H9 (cell line): ENCODE measurements around the gene PNPLA1. TPM values are rescaled to one million over a fixed set of nuclear protein-coding genes. Genes with fewer than 3 reads are reported as not detected.
"Not testable (repeated sequence)": the region's sequence is repeated elsewhere in the genome, so short reads cannot be mapped to it uniquely, and the experiment has no call there.

Experiments
- DNase-seq: peaks from one replicate; pipeline ENCODE4 v3.0.0-alpha.2; 2017
- H2AFZ ChIP-seq: one replicate; pipeline ENCODE4 v1.6.1; 2013; ENCODE audit warnings: mild to moderate bottlenecking, low read length, control low read depth, moderate library complexity
- H2AK5ac ChIP-seq: 2 replicates; pipeline ENCODE4 v1.6.1; 2013; ENCODE audit warnings: low read length, control low read depth, mixed read lengths; ENCODE audit not compliant: insufficient read length
- H2BK120ac ChIP-seq: one replicate; pipeline ENCODE4 v1.6.1; 2013; ENCODE audit warnings: low read depth, mild to moderate bottlenecking, low read length, control low read depth, inconsistent platforms; ENCODE audit not compliant: poor library complexity, severe bottlenecking
- H2BK12ac ChIP-seq: 2 replicates; pipeline ENCODE4 v1.6.1; 2013; ENCODE audit warnings: low read length, control low read depth, mixed read lengths, low read depth; ENCODE audit not compliant: insufficient read length
- H2BK15ac ChIP-seq: 2 replicates; pipeline ENCODE4 v1.6.1; 2013; ENCODE audit warnings: low read depth, low read length, control low read depth
- H2BK20ac ChIP-seq: one replicate; pipeline ENCODE4 v1.6.1; 2013; ENCODE audit warnings: low read depth, mild to moderate bottlenecking, low read length, control low read depth, inconsistent platforms; ENCODE audit not compliant: poor library complexity, severe bottlenecking
- H2BK5ac ChIP-seq: 2 replicates; pipeline ENCODE4 v1.6.1; 2013; ENCODE audit warnings: low read length, control low read depth, mixed read lengths; ENCODE audit not compliant: insufficient read length
- H3K14ac ChIP-seq: 2 replicates; pipeline ENCODE4 v1.6.1; 2013; ENCODE audit warnings: low read length, control low read depth; ENCODE audit not compliant: insufficient read depth
- H3K18ac ChIP-seq: 2 replicates; pipeline ENCODE4 v1.6.1; 2013; ENCODE audit warnings: low read depth, mild to moderate bottlenecking, mixed read lengths, low read length, control low read depth; ENCODE audit not compliant: insufficient read length
- H3K23ac ChIP-seq: 2 replicates; pipeline ENCODE4 v1.6.1; 2013; ENCODE audit warnings: low read length, control low read depth, mixed read lengths, low read depth; ENCODE audit not compliant: insufficient read length
- H3K23me2 ChIP-seq: 2 replicates; pipeline ENCODE4 v1.6.1; 2013; ENCODE audit warnings: low read depth, mild to moderate bottlenecking, mixed read lengths, low read length, control low read depth; ENCODE audit not compliant: insufficient read length, poor library complexity, severe bottlenecking
- H3K27ac ChIP-seq: 2 replicates; pipeline ENCODE4 v1.5.1; 2013; ENCODE audit warnings: low read length, control low read depth, mixed read lengths, low read depth; ENCODE audit not compliant: insufficient read length
- H3K27me3 ChIP-seq: 2 replicates; pipeline ENCODE4 v1.6.1; 2013; ENCODE audit warnings: low read length, control low read depth, inconsistent platforms; ENCODE audit not compliant: insufficient read depth
- H3K4ac ChIP-seq: 2 replicates; pipeline ENCODE4 v1.6.1; 2013; ENCODE audit warnings: low read depth, mild to moderate bottlenecking, control low read depth, inconsistent platforms, low read length, moderate library complexity
- H3K4me1 ChIP-seq: 2 replicates; pipeline ENCODE4 v1.6.1; 2013; ENCODE audit warnings: low read length, control low read depth, inconsistent platforms; ENCODE audit not compliant: insufficient read depth
- H3K4me2 ChIP-seq: 2 replicates; pipeline ENCODE4 v1.6.1; 2013; ENCODE audit warnings: low read length, control low read depth, mixed read lengths; ENCODE audit not compliant: insufficient read length, insufficient read depth
- H3K56ac ChIP-seq: 2 replicates; pipeline ENCODE4 v1.6.1; 2013; ENCODE audit warnings: low read depth, mild to moderate bottlenecking, mixed read lengths, low read length, control low read depth; ENCODE audit not compliant: insufficient read length
- H3K79me1 ChIP-seq: 2 replicates; pipeline ENCODE4 v1.6.1; 2013; ENCODE audit warnings: low read depth, mild to moderate bottlenecking, moderate library complexity, low read length, control low read depth, inconsistent platforms; ENCODE audit not compliant: insufficient read depth, poor library complexity, severe bottlenecking
- H3K79me2 ChIP-seq: 2 replicates; pipeline ENCODE4 v1.6.1; 2013; ENCODE audit warnings: low read length, control low read depth, inconsistent platforms; ENCODE audit not compliant: insufficient read depth
- H3K9ac ChIP-seq: 2 replicates; pipeline ENCODE4 v1.6.1; 2013; ENCODE audit warnings: low read length, control low read depth, mixed read lengths; ENCODE audit not compliant: insufficient read length; ENCODE audit errors: extremely low read depth
- H3K9me3 ChIP-seq: one replicate; pipeline ENCODE4 v1.6.1; 2013; ENCODE audit warnings: low read depth, low read length, inconsistent platforms; ENCODE audit not compliant: control insufficient read depth
- H3T11ph ChIP-seq: one replicate; pipeline ENCODE4 v1.6.1; 2013; ENCODE audit warnings: mild to moderate bottlenecking, low read length, control low read depth, inconsistent platforms
- H4K20me1 ChIP-seq: one replicate; pipeline ENCODE4 v1.6.1; 2013; ENCODE audit not compliant: control insufficient read depth, insufficient read length, insufficient read depth
- H4K5ac ChIP-seq: 2 replicates; pipeline ENCODE4 v1.6.1; 2013; ENCODE audit warnings: low read depth, mild to moderate bottlenecking, mixed read lengths, low read length, control low read depth; ENCODE audit not compliant: insufficient read length
- H4K8ac ChIP-seq: replicated peaks from 2 replicates; pipeline ENCODE4 v1.6.1; 2013; ENCODE audit warnings: low read length, control low read depth, mixed read lengths, low read depth; ENCODE audit not compliant: insufficient read length
- H4K91ac ChIP-seq: 2 replicates; pipeline ENCODE4 v1.6.1; 2013; ENCODE audit warnings: low read depth, mild to moderate bottlenecking, moderate library complexity, mixed read lengths, low read length, control low read depth; ENCODE audit not compliant: insufficient read length
- H3K27ac Mint-ChIP-seq, 3 experiments: 2 replicates in 2 of 3; 3 replicates in 1 of 3; pipeline ENCODE4 v1.8.0; 2020 to 2021; ENCODE audit warnings: mixed read lengths in 3 of 3, mild to moderate bottlenecking in 1 of 3, moderate library complexity in 1 of 3
- H3K27me3 Mint-ChIP-seq: 2 replicates; pipeline ENCODE4 v1.8.0; 2021; ENCODE audit warnings: low read depth, mild to moderate bottlenecking, moderate library complexity, mixed read lengths
- H3K36me3 Mint-ChIP-seq, 3 experiments: 2 replicates in 2 of 3; 3 replicates in 1 of 3; pipeline ENCODE4 v1.8.0; 2020 to 2021; ENCODE audit warnings: low read depth in 3 of 3, mixed read lengths in 3 of 3; ENCODE audit not compliant: insufficient read depth in 1 of 3
- H3K4me1 Mint-ChIP-seq, 2 experiments: 2 replicates each; pipeline ENCODE4 v1.8.0; 2020; ENCODE audit warnings: mixed read lengths in 2 of 2
- H3K4me3 Mint-ChIP-seq, 2 experiments: 2 replicates in 1 of 2; 3 replicates in 1 of 2; pipeline ENCODE4 v1.8.0; 2020 to 2021; ENCODE audit warnings: mild to moderate bottlenecking in 2 of 2, mixed read lengths in 2 of 2, moderate library complexity in 1 of 2
- H3K9me3 Mint-ChIP-seq, 2 experiments: 2 replicates in 1 of 2; 3 replicates in 1 of 2; pipeline ENCODE4 v1.8.0; 2020; ENCODE audit warnings: mild to moderate bottlenecking in 2 of 2, mixed read lengths in 2 of 2, moderate library complexity in 1 of 2
- WGBS: extraction: QIAGEN DNeasy Blood & Tissue Kit; methylation state at CpG from one replicate; pipeline ENCODE4 v1.1.7; 2013; ENCODE audit warnings: missing lambda C conversion rate, low lambda C conversion rate, mixed read lengths; ENCODE audit not compliant: insufficient read length; ENCODE audit errors: extremely low coverage; 5-methylcytosine and 5-hydroxymethylcytosine counted together
- total RNA-seq: library from RNA; stranded (reverse); gene quantifications from 2 replicates; pipeline ENCODE4 v1.2.1, GENCODE V29; 2021
- TF ChIP-seq, protein P1 (sequence below): fragments of 200-600 bp; sonication (generic); conservative IDR thresholded peaks from 3 replicates; pipeline ENCODE4 v1.8.0; 2021; ENCODE audit warnings: antibody characterized with exemption, mild to moderate bottlenecking

Gene PNPLA1
- total RNA-seq, 1 experiment from 2014 or later: 0.09 TPM

DNA sequence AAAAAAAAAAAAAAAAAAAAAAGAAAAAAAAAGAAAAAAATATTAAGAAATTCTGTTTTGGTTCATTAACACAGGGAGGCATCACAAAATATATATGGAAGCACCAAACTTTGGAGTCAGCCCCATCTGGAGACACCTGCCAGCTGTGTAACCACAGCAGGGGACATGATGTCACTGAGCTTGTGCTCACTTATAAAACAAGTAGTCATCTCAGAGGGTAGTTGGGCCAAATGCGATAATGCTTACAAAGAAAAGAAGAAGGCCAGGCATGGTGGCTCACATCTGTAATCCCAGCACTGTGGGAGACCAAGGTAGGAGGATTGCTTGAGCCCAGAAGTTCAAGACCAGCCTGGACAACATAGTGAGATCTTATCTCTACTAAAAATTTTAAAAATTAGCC is 68.0 kb downstream of the PNPLA1 start:
- TF ChIP-seq, protein P1, sequence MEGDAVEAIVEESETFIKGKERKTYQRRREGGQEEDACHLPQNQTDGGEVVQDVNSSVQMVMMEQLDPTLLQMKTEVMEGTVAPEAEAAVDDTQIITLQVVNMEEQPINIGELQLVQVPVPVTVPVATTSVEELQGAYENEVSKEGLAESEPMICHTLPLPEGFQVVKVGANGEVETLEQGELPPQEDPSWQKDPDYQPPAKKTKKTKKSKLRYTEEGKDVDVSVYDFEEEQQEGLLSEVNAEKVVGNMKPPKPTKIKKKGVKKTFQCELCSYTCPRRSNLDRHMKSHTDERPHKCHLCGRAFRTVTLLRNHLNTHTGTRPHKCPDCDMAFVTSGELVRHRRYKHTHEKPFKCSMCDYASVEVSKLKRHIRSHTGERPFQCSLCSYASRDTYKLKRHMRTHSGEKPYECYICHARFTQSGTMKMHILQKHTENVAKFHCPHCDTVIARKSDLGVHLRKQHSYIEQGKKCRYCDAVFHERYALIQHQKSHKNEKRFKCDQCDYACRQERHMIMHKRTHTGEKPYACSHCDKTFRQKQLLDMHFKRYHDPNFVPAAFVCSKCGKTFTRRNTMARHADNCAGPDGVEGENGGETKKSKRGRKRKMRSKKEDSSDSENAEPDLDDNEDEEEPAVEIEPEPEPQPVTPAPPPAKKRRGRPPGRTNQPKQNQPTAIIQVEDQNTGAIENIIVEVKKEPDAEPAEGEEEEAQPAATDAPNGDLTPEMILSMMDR: no peak
- Mint-ChIP-seq H3K4me1 (peaks cover 15 to 21% of the 10 kb centered on the region in 2 experiments), H3K36me3 (no peaks in the 10 kb centered on the region), H3K27me3 (peaks cover 40% of the 10 kb centered on the region), H3K4me3 (no peak overlapping the region), H3K27ac (no peak overlapping the region; a peak in 1 of 7 replicates), H3K9me3 (no peaks in the 10 kb centered on the region; a peak in 1 of 5 replicates)
- H4K91ac ChIP-seq: no peak overlapping the region
- H3K27me3 ChIP-seq: no peaks in the 10 kb centered on the region
- no CpG with 5 or more reads among the region's 1 CpG for WGBS
- H2BK120ac ChIP-seq: no peak overlapping the region
- H3K18ac ChIP-seq: no peak overlapping the region
- H3K79me2 ChIP-seq: no peaks in the 10 kb centered on the region
- no peak overlapping the region for H2BK5ac ChIP-seq
- no peak overlapping the region for H3K14ac ChIP-seq
- H4K5ac ChIP-seq: no peak overlapping the region
- H3K4ac ChIP-seq: no peak overlapping the region
- H4K8ac ChIP-seq: no peak overlapping the region
- H2BK20ac ChIP-seq: no peak overlapping the region
- H3K4me2 ChIP-seq: no peak overlapping the region
- no peak overlapping the region for H2AK5ac ChIP-seq
- H3K79me1 ChIP-seq: no peaks in the 10 kb centered on the region
- H3K23ac ChIP-seq: no peak overlapping the region
- H3K23me2 ChIP-seq: peaks cover 4% of the 10 kb centered on the region
- H3K4me1 ChIP-seq: no peaks in the 10 kb centered on the region
- no peak overlapping the region for H3K56ac ChIP-seq
- no peak overlapping the region for H3K27ac ChIP-seq
- no peak overlapping the region for H3T11ph ChIP-seq
- H2BK12ac ChIP-seq: no peak overlapping the region
- no peaks in the 10 kb centered on the region for H3K9me3 ChIP-seq
- no peaks in the 10 kb centered on the region for H4K20me1 ChIP-seq
- H2AFZ ChIP-seq: no peak overlapping the region
- no peak overlapping the region for H3K9ac ChIP-seq
- DNase-seq: no peak
- no peak overlapping the region for H2BK15ac ChIP-seq

DNA sequence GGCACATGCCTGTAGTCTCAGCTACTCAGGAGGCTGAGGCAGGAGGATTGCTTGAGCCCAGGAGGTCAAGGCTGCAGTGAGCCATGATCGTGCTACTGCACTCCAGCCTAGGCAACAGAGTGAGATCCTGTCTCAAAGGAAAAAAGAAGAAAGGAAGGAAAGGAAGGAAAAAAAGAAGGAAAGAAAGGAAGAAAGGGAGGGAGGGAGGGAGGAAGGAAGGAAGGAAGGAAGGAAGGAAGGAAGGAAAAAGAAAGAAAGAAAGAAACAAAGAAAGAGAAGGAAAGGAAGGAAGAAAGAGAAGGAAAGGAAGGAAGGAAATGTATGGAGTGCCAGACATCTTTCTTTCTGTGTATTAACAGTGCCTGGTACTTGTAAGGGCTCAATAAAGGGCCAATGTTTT is 68.4 kb downstream of the PNPLA1 start:
- not testable (repeated sequence) for H3K36me3 Mint-ChIP-seq

More for the DNA sequence above, 68.4 kb downstream of the PNPLA1 start:
- H4K8ac ChIP-seq, H3K4me2 ChIP-seq, H3K4ac ChIP-seq, H3K9me3 ChIP-seq, H3K4me3 Mint-ChIP-seq, H3K27me3 ChIP-seq, H3K4me1 ChIP-seq, H3K23me2 ChIP-seq, H3K56ac ChIP-seq, H3T11ph ChIP-seq, H2BK20ac ChIP-seq, H2BK5ac ChIP-seq, H3K14ac ChIP-seq, H2AK5ac ChIP-seq, H3K27ac Mint-ChIP-seq, H2AFZ ChIP-seq, H4K5ac ChIP-seq, H3K18ac ChIP-seq, H3K79me2 ChIP-seq, H3K23ac ChIP-seq, H2BK12ac ChIP-seq, H3K27ac ChIP-seq, H3K9me3 Mint-ChIP-seq, H3K79me1 ChIP-seq, H2BK120ac ChIP-seq, H4K20me1 ChIP-seq, H4K91ac ChIP-seq, H3K9ac ChIP-seq, DNase-seq, H2BK15ac ChIP-seq: not testable (repeated sequence)
- Mint-ChIP-seq H3K4me1 (peaks cover 15 to 21% of the 10 kb centered on the region in 2 experiments), H3K27me3 (peaks cover 41% of the 10 kb centered on the region)
- no CpG with 5 or more reads among the region's 1 CpG for WGBS
